NCI-H748 (cell line): Measurements from ENCODE around the gene TMEM116.
A peak's percentile ranks its signal among the peaks of the same experiment; 100 is the strongest.
"Not testable (repeated sequence)": the region's sequence is repeated elsewhere in the genome, so short reads cannot be mapped to it uniquely, and the experiment has no call there.

Experiments
- DNase-seq: peaks from one replicate; lab custom pipeline; 2025; ENCODE audit not compliant: unreplicated experiment; lab: John Stamatoyannopoulos, UW

The TMEM116 gene

GRCh38 chr12:112010415-112011344 is 2.3 kb downstream of the TMEM116 start:
- DNase-seq, result no peak

GRCh38 chr12:112009596-112009995 is 3.4 kb downstream of the TMEM116 start:
- DNase-seq, result not testable (repeated sequence)

DNA sequence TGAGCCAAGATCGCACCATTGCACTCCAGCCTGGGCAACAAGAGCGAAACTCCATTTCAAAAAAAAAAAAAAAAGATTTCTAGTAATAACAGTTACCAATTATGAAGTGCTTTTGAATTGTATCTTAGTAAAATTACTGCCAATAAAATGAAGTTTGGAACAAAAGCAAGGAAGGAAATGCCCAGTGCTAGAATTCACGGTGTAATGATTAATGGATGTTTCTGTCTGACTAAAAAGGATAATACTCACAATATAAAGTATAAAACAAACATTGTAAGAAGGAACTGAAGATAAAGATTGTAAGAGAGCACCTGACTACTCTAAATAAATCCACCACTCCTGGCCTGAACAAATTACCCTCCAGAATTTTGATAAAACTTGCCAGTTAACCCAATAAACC is 4.0 kb downstream of the TMEM116 start:
- DNase-seq, result no peak

- no peak for DNase-seq
These were observed 5.0 kb downstream of the TMEM116 start for GRCh38 chr12:112007945-112008344.

DNA sequence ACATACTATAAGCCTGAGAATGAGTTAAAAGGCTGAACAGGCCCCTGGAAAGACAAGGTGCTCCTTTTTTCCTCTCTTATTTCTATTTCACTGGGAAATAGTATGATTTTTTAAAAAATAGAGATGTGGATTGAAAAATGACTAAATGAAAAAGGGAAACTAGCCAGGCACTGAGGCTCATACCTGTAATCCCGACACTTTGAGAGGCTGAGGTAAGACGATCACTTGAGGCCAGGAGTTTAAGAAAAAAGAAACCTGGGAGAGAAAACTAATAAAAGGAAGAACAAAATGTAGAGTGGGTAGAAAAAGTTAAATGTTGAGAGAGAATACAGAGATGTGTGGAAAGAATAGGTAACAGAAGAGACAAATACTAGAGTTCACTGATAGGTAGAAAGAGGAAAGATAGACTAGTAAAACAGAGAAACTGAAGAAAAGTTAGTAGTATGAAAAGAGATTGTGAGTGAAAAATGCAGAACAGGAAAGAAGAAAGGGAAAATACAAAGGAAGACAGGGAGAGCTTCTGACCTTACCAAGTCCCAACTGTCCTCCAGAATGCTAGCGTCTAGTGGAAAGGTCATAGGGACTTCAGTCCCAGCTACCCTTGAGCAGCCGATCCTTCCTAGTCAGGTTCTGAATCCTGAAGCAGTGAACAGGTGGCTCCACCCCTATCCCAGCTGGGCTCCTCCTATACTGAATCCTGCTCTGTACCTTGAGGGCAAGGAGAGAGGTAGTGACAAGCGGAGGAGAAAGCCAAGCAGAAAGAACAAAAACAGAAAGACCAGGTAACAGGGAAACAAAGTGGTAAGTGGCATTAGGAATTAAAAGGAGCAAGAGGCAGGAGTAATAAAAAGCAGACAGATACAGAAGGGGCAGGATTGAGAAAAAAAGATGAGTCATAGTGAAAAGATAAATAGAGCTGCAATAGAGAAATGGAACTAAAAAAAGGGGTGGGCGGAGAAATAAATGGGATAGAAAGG is 7.3 kb downstream of the TMEM116 start:
- no peak for DNase-seq

- DNase-seq, result no peak
These were observed 8.9 kb downstream of the TMEM116 start for GRCh38 chr12:112004041-112004440.

GRCh38 chr12:112001576-112001975 is 11.4 kb downstream of the TMEM116 start:
- DNase-seq, result no peak

- no peak for DNase-seq
These were observed 12.1 kb downstream of the TMEM116 start for GRCh38 chr12:112000820-112001219.

- not testable (repeated sequence) for DNase-seq
These were observed 13.8 kb downstream of the TMEM116 start for GRCh38 chr12:111999129-111999528.

GRCh38 chr12:111998015-111998414 is 14.9 kb downstream of the TMEM116 start:
- no peak for DNase-seq

GRCh38 chr12:111997300-111997699 is 15.7 kb downstream of the TMEM116 start:
- DNase-seq, result no peak

DNA sequence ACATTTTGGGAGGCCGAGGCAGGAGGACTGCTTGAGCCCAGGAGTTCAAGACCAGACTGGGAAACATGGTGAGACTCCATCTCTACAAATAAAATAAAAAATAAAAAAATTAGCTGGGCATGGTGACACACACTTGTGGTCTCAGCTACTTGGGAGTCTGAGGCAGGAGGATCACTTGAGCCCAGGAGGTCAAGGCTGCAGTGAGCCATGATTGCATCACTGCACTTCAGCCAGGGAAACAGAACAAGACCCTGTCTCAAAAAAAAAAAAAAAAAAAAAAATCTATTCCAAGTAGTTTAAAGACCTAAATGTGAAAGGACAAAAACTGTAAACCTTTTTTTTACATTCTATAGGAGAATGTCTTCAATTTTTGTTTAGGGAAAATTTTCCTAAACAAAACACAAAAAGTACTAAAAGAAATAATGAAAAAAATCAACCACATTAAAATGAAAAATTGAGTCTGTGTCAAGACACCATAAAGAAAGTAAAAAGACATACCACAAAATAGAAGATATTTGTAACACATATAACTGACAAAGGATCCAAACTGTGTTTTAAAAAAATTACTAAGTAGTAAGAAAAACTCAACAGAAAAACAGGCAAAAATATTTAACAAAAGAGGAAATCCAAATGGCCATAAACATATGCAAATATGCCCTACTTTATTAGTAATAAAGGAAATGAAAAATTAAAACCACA is 17.0 kb downstream of the TMEM116 start:
- DNase-seq, result no peak

- DNase-seq, result peak; percentile 21
These were observed 18.5 kb downstream of the TMEM116 start for GRCh38 chr12:111994211-111995111.

DNA sequence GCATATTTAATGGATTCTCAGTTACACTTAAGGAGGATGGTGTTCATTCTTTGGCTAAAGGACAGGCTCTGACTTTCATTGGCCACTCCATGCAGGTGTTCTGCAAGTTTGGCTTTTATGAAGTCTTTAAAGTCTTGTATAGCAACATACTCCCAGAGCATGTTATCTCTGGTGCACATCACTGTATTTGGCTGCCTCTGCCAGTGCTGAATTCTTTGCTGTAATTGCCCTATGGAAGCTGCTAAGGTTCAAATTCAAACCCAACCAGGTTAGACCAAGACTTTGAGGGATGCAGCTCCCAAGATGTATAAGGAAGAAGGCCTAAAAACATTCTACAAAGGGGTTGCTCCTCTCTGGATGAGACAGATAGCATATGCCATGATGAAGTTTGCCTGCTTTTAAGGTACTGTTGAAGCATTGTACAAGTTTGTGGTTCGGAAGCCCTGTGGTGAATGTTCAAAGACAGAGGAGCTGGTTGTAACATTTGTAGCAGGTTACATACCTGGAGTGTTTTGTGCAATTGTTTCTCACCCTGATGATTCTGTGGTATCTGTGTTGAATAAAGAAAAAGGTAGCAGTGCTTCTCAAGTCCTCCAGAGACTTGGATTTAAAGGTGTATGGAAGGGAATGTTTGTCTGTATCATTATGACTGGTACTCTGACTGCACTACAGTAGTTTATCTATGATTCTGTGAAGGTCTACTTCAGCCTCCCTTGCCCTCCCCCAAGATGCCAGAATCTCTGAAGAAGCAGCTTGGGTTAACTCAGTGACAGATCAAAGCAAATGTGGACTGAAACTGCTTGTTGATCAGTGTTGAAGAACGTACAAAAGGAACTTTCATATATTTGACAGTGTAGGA is 19.4 kb downstream of the TMEM116 start:
- DNase-seq, result no peak

- no peak for DNase-seq
These were observed 20.5 kb downstream of the TMEM116 start for GRCh38 chr12:111992464-111992863.

DNA sequence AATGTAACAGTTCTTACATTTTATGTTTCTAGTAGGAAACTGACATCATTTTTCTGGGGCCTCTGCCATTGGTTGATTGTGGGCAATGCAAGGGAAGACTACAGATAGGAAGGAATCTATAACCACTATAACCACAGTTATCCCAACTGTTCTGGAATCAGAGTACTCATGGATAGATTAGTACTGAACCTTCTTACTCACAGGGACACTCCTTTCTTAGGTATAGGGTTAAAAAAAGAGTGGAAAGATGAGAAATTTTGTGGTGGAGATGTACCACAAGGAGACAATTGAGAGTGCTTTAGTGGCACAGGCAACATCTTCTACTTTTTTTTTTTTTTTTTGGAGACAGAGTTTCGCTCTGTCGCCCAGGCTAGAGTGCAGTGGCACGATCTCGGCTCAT is 21.0 kb downstream of the TMEM116 start:
- DNase-seq, result no peak

DNA sequence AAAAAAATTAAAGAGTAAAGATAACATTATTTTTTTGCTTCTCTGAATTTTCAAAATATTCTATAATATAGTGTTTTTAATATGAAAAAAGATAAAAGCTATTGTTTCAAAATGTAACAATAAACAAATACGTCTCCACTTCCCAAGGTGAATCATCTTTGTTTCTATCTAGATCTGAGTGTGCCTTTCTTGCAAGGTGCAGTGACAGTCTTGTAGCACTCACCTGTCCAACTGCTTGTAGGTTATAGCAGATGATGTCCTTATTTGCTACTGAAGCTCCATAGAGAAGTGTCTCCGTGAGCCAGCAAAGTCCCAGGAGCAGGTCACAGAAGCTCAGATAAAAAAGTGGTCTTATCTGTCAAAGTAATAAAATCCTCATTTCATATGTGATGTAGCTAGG is 21.4 kb downstream of the TMEM116 start:
- DNase-seq, result no peak

GRCh38 chr12:111984820-111985219 is 28.1 kb downstream of the TMEM116 start:
- no peak for DNase-seq

DNA sequence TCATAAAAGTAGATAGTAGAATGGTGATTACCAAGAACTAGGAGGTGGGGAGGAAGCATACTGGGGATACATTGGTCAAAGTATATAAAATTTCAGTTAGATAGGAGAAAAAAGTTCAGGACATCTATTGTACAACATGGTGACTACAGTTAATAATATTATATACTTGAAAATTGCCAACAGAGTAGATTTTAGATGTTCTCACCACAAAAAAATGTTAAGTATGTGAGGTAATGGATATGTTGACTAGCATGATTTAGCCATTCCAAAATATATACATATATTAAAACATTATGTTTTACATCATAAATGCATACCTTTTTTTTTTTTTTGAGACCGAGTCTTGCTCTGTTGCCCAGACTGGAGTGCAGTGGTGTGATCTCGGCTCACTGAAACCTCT is 31.0 kb downstream of the TMEM116 start:
- no peak for DNase-seq
